ENCODE measurements around the gene TBC1D8.
A peak's percentile ranks its signal among the peaks of the same experiment; 100 is the strongest.

The TBC1D8 gene

DNA sequence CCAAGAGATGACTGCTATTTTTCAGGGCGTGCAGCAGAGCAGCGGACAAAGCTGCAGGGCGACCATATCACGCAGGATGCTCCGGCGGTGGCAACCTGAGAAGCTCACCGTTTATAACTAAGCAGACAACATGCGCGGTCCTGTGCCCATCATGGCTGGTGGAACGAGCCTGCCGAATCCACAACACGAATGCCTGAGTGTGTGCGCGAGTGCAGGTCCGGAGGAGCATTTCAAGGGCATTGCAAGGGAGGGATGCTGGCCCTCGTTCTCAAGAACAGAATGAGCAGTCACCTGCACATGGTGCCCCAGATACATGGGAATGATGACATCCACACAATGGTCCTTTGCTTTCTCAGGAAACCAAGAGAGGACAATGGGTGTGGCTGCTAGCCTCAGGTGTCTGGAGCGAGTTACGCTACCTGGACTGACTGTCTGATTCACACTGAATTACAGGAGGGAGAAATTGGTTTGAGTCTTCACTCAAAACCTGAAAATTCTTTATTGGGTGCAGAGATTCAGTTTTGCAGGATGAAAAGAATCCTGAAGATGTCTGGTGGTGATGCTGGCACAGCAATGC is 39.8 kb downstream of the TBC1D8 start:
- no peak for DNase-seq

DNA sequence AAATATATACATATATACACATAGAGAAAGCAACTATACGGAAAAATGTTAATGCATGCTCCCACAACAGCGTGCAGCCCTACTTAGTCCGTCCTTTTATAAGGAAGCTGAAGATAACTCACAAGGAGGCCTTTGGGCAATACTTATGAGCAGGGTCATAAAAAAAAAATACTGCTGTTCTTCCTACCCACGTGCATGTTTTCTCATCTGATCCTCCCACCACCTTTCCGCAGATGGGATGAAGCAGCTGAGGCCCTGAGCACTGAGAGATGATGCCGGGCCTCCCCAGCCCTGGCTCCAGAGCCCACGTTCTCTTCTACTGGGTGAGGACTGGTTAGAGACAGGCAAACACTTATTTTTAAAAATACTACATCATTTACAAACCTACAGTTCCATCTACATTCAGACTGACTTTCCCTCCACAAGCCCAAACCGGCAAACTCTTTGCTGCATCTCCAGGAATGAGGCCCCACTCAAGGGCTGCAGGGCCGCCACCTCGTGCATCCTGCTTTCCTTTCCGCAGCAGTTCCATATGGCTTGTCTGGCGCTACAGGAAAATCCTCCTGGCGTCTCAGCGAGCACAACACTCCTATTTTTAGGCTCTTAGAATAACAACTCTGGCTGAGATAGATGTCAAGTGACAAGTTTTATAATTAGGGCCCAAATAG is 41.6 kb downstream of the TBC1D8 start:
- DNase-seq = no peak

DNA sequence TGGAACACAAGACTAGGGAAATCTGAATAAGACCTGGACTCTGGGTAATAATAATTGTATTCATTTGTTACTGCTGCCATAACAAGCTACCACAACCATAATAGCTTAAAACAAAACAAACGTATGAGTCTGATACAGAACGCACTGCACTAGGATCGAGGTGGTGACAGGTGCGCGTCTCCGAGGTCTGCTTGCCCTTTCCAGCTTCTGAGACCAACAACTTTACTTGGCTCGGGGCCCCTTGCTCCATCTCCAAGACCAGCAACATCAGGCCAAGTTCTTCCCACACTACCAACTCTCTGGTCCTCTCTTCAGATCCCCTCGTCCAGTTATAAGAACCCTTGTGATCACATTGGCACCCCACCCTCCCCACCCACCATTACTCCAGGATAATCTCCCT is 42.8 kb downstream of the TBC1D8 start:
- DNase-seq = no peak

GRCh38 chr2:101107241-101107640 is 43.9 kb downstream of the TBC1D8 start:
- DNase-seq = no peak

- DNase-seq = no peak
These were observed 44.6 kb downstream of the TBC1D8 start for GRCh38 chr2:101106453-101107181.

GRCh38 chr2:101105654-101106053 is 45.5 kb downstream of the TBC1D8 start:
- no peak for DNase-seq

- DNase-seq = no peak
These were observed 53.5 kb downstream of the TBC1D8 start for GRCh38 chr2:101097638-101098037.

- no peak for DNase-seq
These were observed 54.5 kb downstream of the TBC1D8 start for GRCh38 chr2:101096619-101097142.

- no peak for DNase-seq
These were observed 56.8 kb downstream of the TBC1D8 start for GRCh38 chr2:101094351-101094750.

DNA sequence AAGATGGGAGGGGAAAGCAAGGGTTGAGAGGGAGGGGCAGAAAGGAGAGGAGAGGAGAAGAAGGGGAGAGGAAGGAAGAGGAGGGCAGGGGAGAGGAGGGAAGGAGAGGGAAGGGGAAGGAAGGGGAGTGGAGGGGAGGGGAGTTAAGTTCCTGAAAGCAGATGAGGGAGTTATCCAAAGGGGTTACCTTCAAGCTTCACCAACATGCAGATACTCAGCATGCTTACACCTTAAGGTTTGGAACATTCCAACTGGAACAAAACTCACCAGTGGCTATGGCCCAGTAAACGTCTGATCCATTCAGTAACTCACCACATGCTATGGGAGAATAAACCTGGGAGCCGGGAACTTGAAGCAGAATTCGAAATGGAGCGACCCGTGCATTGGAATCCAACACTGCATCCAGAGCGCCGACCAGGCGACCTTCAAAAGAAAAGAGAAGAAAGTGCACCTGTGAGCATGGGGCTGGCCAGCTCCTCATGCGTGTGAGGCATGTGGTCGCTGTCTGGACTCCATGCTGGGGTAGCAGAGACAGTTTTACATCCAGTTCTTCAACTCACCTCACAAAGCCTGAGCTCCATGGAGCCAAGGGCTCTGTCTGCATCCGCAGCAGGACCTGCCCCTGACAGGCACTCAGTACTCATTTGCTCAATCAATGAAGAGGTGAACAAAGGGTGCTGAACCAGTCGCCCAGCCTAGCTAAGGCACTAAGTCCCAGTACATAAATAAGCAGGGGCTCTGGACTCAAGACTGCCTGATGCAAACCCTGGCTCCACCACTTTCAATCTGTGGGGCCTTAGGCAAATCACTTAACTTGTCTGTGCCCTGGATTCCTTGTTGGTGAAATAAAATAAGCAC is 61.0 kb downstream of the TBC1D8 start:
- DNase-seq = no peak

DNA sequence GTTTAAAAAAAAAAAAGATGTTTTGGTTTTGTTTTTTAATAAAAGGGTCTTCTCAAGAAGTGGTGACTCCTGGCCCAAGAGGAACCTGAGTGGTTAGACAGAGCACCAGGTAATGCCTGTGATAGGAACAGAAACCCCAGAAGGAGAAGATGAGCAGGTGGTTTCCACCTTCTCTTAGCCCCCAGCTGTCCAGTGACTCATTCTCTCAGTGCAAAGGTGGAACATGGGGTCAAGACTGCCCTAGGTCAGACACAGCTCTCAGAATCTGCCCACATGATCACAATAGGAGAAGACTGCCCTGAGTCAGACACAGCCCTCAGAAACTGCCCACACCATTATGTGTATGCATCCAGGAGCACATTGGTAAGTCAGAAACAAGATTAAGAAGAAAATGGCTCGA is 61.8 kb downstream of the TBC1D8 start:
- DNase-seq = no peak

GRCh38 chr2:101087638-101088037 is 63.5 kb downstream of the TBC1D8 start:
- no peak for DNase-seq

DNA sequence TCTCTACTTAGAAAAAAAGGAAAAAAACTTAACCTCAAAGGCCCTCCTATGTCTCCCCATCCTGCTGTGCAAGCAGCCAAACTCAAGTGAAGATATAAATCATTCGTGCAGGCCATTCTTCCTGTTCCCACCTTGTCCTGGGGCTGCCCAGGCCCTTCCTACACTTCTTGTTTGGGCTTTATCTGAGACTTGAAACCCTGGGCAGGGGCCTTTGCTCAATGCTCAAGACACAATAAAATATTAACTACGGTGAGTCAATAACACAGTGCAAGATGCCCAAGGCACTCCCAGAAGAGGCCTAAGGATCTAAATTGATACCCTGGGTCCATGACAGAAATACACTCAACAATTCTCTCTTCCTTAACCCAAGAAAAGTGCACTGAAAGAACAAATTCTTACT is 67.6 kb downstream of the TBC1D8 start:
- no peak for DNase-seq

GRCh38 chr2:101082998-101083397 is 68.2 kb downstream of the TBC1D8 start:
- no peak for DNase-seq

GRCh38 chr2:101081375-101081907 is 69.7 kb downstream of the TBC1D8 start:
- DNase-seq = no peak

GRCh38 chr2:101080211-101081068 is 70.7 kb downstream of the TBC1D8 start:
- DNase-seq = no peak

DNA sequence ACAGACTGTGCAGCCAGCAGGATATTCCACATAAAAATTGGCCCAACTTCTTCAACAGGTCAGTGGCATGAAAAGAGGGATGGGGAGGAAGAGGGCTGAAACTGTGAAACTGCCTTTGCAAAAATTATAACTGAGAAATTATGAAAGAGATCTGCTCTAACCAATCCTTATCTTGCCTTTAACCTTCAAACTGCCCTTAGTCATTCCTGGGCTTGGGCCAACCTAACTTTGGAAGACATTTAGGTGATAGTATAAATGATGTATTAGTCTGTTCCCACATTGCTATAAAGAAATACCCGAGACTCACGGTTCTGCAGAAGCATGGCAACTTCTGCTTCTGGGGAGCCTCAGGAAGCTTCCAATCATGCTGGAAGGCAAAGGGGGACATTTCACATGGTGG is 74.6 kb downstream of the TBC1D8 start:
- DNase-seq = no peak

DNA sequence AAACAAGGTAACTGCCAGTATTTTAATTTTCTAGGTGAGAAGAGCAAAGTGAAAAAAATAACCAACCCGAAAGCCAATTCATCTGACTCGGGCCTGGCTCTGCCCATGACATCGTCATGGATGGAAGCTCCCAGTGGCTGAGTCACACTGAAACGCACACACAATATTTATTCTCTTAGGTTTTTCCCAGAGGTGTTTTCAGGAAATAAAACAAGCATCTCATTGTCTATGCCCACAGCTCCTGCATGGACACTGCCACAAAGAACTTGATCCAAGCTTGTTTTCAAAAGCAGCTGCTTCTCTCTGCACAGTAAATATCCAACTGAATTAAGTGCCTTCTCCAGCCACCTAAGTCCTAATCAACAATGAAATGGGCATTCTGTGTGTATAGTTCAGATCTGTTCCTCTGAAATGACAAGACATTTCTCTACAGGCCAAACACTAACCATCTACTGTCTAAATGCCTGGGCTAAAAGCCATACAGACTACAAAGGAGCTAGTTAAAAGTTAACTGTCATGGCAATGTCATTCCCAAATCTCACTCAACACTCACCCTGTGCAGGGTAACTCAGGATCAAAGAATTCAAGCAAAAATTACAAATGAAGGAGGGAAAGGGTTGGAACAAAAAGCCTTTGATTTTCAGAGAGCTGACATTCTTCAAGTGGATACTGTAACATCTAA is 86.2 kb downstream of the TBC1D8 start:
- peak; percentile 63 for DNase-seq

- no peak for DNase-seq
These were observed 86.7 kb downstream of the TBC1D8 start for GRCh38 chr2:101064505-101064867.

- no peak for DNase-seq
These were observed 87.1 kb downstream of the TBC1D8 start for GRCh38 chr2:101064125-101064502.
